Fibroblast of upper back skin (primary cell): ENCODE measurements around the gene SEC22C.
A peak's percentile ranks its signal among the peaks of the same experiment; 100 is the strongest.
"Not testable (repeated sequence)": the region's sequence is repeated elsewhere in the genome, so short reads cannot be mapped to it uniquely, and the experiment has no call there.

Experiments used
- DNase-seq: peaks from one replicate; pipeline ENCODE4 v3.0.0-alpha.2; 2013

Gene SEC22C

DNA sequence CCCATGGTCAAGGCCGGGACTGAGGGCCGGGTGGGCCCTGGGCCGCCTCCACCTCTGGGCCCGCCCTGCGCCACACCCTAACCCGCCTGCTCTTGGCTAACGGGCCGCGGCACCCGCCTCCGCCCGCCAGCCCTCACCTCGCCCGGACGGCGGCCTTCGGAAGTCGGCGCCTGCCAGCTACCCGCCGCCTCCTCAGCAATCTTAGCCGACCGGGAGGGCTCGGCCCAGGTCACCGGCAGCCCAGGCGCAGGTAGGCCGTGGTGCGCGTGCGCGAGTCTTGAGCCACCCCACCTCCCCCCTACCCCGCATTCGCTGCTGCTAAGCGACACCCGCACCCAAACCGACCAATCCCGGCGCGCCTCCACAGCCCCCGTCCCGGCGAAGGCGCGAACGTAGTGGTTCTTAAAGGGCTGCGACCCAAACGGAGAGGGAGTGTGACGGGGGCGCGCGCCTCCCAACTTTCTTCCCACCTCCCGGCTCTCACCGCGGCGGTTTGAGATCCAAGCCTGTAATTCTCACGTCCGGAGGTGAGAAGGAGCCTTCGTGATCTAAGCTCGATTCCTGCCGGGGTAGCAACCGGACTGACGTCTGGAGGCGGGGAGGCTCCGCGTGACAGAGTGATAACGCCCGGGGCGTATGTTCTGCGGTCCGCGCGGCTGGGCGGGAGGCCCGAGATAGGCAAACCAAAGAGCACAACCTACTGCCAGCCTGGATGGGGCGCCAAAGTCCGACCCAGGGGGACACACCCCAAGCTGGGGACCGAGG, at the start of gene SEC22C:
SEC22C (minus strand) TSS at position 259 of the 765 bp plus-strand sequence. CDS start 12,921 bp downstream, outside the sequence.
- peak; percentile 90 for DNase-seq

GRCh38 chr3:42613462-42613861, 31.7 kb upstream of the SEC22C start:
- DNase-seq = no peak

DNA sequence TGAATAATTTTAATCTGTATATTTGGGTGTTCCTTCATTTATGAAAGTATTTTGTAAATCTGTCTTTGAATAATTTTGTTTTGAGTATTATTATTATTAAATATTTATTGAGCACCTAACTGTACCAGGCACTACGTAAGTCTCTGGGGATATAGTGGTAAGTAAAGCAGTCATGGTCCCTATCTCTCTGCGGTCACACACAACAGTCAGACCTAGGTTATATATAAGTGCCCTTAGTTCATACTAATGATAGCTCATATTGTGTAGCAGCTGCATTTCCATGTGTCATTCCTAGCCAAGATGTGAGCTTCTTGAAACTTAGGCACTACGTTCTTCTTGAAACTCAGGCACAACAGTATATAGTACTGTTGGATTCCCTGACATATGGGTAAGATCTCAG, 31.2 kb upstream of the SEC22C start:
- no peak for DNase-seq

DNA sequence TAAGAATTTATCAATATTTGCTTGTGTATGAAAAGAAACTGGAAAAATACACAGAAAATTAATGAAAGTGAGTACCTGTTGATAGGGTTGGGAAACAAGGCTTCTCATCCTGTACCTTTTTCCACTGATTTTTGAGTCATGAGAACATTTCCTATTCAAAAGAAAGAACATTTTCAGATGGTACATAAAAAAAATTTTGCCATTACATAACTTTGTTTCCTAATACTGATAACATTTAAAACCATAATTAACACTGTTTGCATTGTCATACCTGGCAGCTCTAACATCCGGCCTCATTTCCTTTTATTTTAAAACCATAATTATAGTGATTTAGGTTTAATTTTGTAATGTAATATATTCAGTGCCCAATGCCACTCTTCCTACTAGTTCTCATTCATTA, 30.4 kb upstream of the SEC22C start:
- no peak for DNase-seq

- no peak for DNase-seq
These were observed 29.2 kb upstream of the SEC22C start for GRCh38 chr3:42610976-42611375.

- peak; percentile 43 for DNase-seq
These were observed 26.8 kb upstream of the SEC22C start for GRCh38 chr3:42608581-42608980.

GRCh38 chr3:42605546-42606173, 23.9 kb upstream of the SEC22C start:
- DNase-seq = no peak

GRCh38 chr3:42602961-42603360, 21.2 kb upstream of the SEC22C start:
- no peak for DNase-seq

- no peak for DNase-seq
These were observed 20.3 kb upstream of the SEC22C start for GRCh38 chr3:42601896-42602581.

DNA sequence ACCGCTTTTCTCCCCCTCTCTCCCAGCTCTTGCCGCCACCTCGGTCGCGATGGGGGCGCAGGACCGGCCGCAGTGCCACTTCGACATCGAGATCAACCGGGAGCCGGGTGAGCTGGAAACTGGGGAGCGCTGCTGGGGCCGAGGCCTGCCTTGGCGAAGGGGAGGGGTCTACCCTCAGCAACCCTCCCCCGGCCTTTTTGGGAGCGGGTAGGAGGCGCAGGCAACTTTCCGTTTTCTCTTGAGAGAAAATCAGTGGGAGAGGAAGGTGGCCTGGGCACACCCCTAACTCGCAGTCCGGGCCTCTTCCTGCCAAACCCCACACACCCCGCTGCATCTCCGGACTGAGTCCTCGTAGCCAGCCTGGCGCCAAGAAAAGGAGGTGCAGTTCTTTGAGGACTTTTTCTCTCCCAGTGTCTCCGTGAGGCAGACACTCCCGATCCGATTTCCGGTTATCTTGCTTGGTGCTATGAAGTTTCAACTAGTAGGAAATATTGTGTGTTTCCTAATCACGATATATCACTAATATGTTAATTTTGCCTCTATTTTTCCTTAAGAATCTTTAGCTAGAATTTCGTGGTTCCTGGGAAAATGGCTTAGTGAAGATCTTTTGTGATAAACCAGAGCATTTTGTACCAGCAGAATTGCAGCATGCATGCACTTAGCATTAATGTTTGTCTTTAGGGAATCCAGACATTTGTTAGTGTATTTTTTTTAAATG, 19.4 kb upstream of the SEC22C start:
- DNase-seq = peak; percentile 65

GRCh38 chr3:42600111-42600957, 18.6 kb upstream of the SEC22C start, which contains the start of gene NKTR:
Gene NKTR (plus strand): TSS chr3:42600686. CDS start chr3:42601007, 321 bp downstream.
- DNase-seq = peak; percentile 99

DNA sequence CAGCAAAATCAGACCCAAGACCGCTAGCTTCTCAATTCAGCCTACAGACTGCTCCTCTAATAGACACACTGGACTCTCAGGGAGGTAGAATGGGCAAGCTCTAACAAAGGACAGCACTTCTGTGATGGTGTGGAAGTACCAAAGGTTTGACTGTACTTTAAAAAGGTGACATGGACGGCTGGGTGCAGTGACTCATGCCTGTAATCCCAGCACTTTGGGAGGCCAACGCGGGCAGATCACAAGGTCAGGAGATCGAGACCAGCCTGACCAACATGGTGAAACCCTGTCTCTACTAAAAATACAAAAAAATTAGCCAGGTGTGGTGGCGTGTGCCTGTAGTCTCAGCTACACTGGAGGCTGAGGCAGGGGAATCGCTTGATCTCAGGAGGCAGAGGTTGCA, 15.3 kb upstream of the SEC22C start:
- DNase-seq = not testable (repeated sequence)

GRCh38 chr3:42595682-42596081, 13.9 kb upstream of the SEC22C start:
- DNase-seq = no peak

GRCh38 chr3:42593635-42594034, 11.9 kb upstream of the SEC22C start:
- no peak for DNase-seq

DNA sequence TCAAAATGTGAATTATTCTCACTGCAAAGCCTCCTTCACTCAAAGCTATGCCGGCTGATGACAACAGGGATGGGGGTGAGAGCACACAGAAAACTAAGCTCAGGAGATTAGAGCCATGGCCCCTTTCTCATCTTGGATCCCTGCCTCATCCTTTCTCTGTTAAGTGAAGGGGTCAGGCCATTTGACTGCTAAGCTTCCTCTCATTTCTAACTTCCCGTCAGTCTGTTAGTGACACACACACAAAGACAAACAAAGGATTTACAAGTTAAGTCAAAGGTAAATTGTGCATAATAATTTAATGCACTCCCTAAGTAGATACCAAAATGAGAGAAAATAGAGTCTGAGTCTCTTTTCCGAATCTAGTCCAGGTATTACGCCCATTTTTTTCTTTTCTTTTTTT, 10.0 kb upstream of the SEC22C start:
- no peak for DNase-seq

GRCh38 chr3:42590989-42591756, 9.4 kb upstream of the SEC22C start:
- no peak for DNase-seq

GRCh38 chr3:42589382-42590109, 7.8 kb upstream of the SEC22C start:
- DNase-seq = no peak

- DNase-seq = no peak
These were observed 6.9 kb upstream of the SEC22C start for GRCh38 chr3:42588625-42589024.

DNA sequence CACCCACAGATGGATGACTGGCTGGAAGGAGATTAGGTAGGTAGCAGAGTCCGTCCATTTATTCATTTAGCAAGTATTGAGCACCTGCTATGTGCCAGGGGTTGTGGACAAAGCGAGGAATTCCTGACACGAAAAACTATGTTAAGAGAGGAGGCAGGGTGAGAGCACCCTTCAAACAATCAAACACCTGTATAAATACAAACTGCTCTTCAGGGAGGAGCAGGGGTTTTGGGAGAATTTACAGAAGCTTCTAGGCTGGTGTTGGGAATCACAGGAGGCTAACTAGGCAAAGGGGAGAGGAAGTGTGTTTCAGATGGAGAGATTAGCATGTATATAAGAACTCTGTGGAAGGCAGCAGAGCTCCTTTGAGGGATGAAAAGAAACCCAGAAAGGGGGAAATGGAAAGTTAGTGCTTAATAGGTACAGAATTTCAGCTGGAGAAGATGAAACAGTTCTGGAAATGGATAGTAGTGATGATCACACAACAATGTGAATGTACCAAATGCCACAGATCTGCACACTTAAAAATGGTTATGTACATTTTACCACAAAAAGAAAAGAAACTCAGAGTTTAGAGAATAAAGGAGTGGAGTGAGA, 805 bp upstream of the SEC22C start:
- no peak for DNase-seq

GRCh38 chr3:42581400-42581708, 413 bp downstream of the SEC22C start:
- no peak for DNase-seq
